Measurements from ENCODE around the gene CANT1. TPM values are rescaled to one million over a fixed set of nuclear protein-coding genes. Genes with fewer than 3 reads are reported as not detected.

CANT1 gene
- 43.0 and 99.3 TPM in 2 replicates for total RNA-seq (2011; cell fraction: chromatin; rRNA removed; ENCODE audit: low replicate concordance)
- 96.1 and 114 TPM in 2 replicates for total RNA-seq (2011; cell fraction: nucleolus; rRNA removed)
- total RNA-seq (2011; cell fraction: nucleoplasm; rRNA removed): 74.2 and 76.3 TPM in 2 replicates
- 25.7 and 30.6 TPM in 2 replicates for total RNA-seq (2014; rRNA removed)
- 12.6 and 13.9 TPM in 2 replicates for total RNA-seq (2014; rRNA removed; fragmentation: Illumina TruSeq; extraction: Trizol)
- total RNA-seq (2015; rRNA removed; fragmentation: Illumina TruSeq; extraction: Trizol): 21.6 and 23.9 TPM in 2 replicates
- 66.4 and 68.4 TPM in 2 replicates for total RNA-seq (2021)
- 22.5 and 27.2 TPM in 2 replicates for polyA plus RNA-seq (2011; rRNA removed)
- 22.3 and 42.0 TPM in 2 replicates for polyA plus RNA-seq (2011; cell fraction: cytosol; rRNA removed)
- polyA plus RNA-seq (2011; cell fraction: nucleus; rRNA removed): 19.9 and 27.7 TPM in 2 replicates
- polyA plus RNA-seq (2012): 50.7 and 73.7 TPM in 2 replicates
- polyA plus RNA-seq (2014; fragmentation: Illumina TruSeq; extraction: Trizol): 25.8 and 29.2 TPM in 2 replicates
- 1 to 10 TPM; 2.7 to 2.9 TPM for polyA plus RNA-seq (2014; fragmentation: Nextera tagmentation; extraction: Ambion mirVana)
- 24.9 and 25.2 TPM in 2 replicates for polyA plus RNA-seq (2014; rRNA removed)
- polyA minus RNA-seq (2011; rRNA and poly(A)+ RNA removed): 26.4 and 26.9 TPM in 2 replicates
- polyA minus RNA-seq (2011; cell fraction: cytosol; rRNA and poly(A)+ RNA removed): 29.2 and 54.9 TPM in 2 replicates
- polyA minus RNA-seq (2011; cell fraction: nucleus; rRNA and poly(A)+ RNA removed): 12.3 and 17.8 TPM in 2 replicates
- percentile 69 among the genes with signal in this experiment for Bru-seq, nascent RNA
- percentile 74 among the genes with signal in this experiment for BruChase-seq, experiment 1, labeled RNA remaining after a 2-hour chase
- BruChase-seq, experiment 2, labeled RNA remaining after a 6-hour chase: percentile 75 among the genes with signal in this experiment
- long read RNA-seq, experiment 1, transcript CANT1-202 (5 exons, 3,252 nt): major isoform, 9 of 111 reads
- long read RNA-seq, experiment 1, transcript CANT1-201 (4 exons, 3,534 nt): minor isoform, 7 of 111 reads
- long read RNA-seq, experiment 1, partial matches to known transcripts: 26 of 111 reads
- long read RNA-seq, experiment 1, other reads (novel, unspliced or antisense): 66 of 111 reads
- long read RNA-seq, experiment 2, transcript CANT1-201 (4 exons, 3,534 nt): minor isoform, 7 of 85 reads
- long read RNA-seq, experiment 2, transcript CANT1-202 (5 exons, 3,252 nt): major isoform, 14 of 85 reads
- long read RNA-seq, experiment 2, transcript CANT1-206 (2 exons, 369 nt): minor isoform, 5 of 85 reads
- long read RNA-seq, experiment 2, partial matches to known transcripts: 16 of 85 reads
- long read RNA-seq, experiment 2, other reads (novel, unspliced or antisense): 41 of 85 reads
- long read RNA-seq, experiment 3, partial matches to known transcripts: 0 of 12 reads
- long read RNA-seq, experiment 3, other reads (novel, unspliced or antisense): 7 of 12 reads

DNA sequence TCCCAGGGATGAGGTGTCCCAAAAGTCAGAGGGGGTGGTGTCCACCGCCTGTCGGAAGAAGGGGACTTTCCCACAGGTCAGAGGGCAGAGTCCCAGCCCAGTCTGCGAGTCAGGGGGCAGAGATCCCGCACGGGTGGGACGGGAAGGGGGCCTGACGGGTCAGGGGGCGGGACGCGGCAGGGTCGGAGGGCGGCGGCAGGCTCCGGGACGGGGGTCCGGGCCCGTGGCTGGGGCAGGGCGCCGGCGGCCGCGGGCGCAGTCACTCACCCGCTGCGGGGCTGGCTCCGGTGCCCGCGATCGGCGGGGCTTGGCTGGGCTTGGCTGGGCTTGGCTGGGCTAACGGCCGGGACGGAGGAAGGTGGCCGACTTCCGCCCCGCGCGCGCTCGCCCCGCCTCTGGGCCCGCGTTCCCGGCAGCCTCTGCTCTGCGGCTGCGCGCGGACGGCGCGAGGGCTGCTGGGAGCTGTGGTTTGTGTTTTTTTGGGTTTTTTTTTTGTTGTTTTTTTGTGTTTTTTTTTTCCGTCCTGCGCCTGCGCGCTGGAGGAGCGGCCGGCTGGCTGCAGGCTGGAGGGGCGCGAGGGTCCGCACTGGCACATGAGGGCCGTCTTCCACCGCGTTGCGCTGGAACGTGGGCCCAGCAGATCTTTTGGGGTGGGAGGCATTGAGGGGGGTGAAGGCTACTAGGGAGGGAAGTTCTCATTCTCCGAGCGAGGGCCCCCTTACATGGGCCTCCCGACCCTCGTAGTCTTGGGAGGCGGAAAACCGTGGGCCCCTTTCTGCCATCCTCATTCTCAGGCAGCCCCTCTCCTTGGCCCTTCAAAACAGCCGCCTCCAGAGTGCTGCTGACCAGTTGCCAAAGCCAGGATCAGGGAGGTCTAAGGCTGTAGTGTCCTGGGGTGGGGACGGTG is at the start of gene CANT1:
Gene CANT1 (minus strand): TSS at position 368 of the 907 bp plus-strand sequence. CDS start 12,142 bp downstream, outside the sequence.
- in situ Hi-C loops (cut with MboI) (no loop called here), intact Hi-C loops (cut with micrococcal nuclease) (no loop called here)
- BruUV-seq (replicated peaks): TSS peak; percentile 60
- Histone ChIP-seq H3K27me3 (ENCODE audit: control insufficient read depth in 2 of 2, insufficient read depth in 2 of 2, low read length in 2 of 2) (no peaks in the 10 kb centered on the region), H3K9me1 (ENCODE audit: control insufficient read depth, insufficient read depth, low read length) (peaks cover 8% of the 10 kb centered on the region), H3K4me2 (ENCODE audit: insufficient read depth, low read length) (peak within 1 kb of the TSS; percentile 98), H4K20me1 (replicated peaks; ENCODE audit: control insufficient read depth, insufficient read depth, low read length) (peaks cover 13% of the 10 kb centered on the region), H3K4me1 (replicated peaks in 1 of 2; ENCODE audit: control insufficient read depth in 2 of 2, insufficient read depth in 2 of 2, low read length in 2 of 2) (peaks cover 25 to 30% of the 10 kb centered on the region in 2 experiments), H3K4me3 (peak within 1 kb of the TSS; percentile 98), H3K27ac (ENCODE audit: extremely low read depth, low read depth, low read length) (peak within 1 kb of the TSS; percentile 93), H3K79me2 (ENCODE audit: control insufficient read depth, insufficient read depth, low read length) (peaks cover 45% of the 10 kb centered on the region), H3K9me3 (replicated peaks; ENCODE audit: control insufficient read depth, insufficient read depth, low read depth, low read length) (no peaks in the 10 kb centered on the region), H3K9ac (ENCODE audit: insufficient read depth in 1 of 2, low read depth in 2 of 2, low read length in 2 of 2) (peak within 1 kb of the TSS; percentile 95 to 98), H2AFZ (ENCODE audit: low read depth, low read length) (peak within 1 kb of the TSS; percentile 92), H3K36me3 (ENCODE audit: control insufficient read depth, insufficient read depth, low read length) (peaks cover 11% of the 10 kb centered on the region; the same call in 2 of the 3 replicates)
- ATAC-seq: peak; percentile 99
- peak; percentile 90 for FAIRE-seq
- peak; percentile 91 to 96 (median 95) for DNase-seq (ENCODE audit: extremely low read depth in 1 of 4, low spot score in 3 of 4)
- ChIA-PET CTCF (ENCODE audit: low intra/inter-chr PET ratio) (interaction anchor here (0.6 kb wide), 2 partner anchors 17 to 768 kb away, joined by 3 to 5 read pairs; no protein-coding TSS in a partner anchor), POLR2A (interaction anchor here (0.6 to 0.7 kb wide), 2 partner anchors 15 to 329 kb away, joined by 3 read pairs; no protein-coding TSS in a partner anchor)
- WGBS (ENCODE audit: insufficient coverage, low coverage, missing lambda C conversion rate): 13% methylated on average over 18 of the region's 73 CpGs
- TF ChIP-seq, protein P1, sequence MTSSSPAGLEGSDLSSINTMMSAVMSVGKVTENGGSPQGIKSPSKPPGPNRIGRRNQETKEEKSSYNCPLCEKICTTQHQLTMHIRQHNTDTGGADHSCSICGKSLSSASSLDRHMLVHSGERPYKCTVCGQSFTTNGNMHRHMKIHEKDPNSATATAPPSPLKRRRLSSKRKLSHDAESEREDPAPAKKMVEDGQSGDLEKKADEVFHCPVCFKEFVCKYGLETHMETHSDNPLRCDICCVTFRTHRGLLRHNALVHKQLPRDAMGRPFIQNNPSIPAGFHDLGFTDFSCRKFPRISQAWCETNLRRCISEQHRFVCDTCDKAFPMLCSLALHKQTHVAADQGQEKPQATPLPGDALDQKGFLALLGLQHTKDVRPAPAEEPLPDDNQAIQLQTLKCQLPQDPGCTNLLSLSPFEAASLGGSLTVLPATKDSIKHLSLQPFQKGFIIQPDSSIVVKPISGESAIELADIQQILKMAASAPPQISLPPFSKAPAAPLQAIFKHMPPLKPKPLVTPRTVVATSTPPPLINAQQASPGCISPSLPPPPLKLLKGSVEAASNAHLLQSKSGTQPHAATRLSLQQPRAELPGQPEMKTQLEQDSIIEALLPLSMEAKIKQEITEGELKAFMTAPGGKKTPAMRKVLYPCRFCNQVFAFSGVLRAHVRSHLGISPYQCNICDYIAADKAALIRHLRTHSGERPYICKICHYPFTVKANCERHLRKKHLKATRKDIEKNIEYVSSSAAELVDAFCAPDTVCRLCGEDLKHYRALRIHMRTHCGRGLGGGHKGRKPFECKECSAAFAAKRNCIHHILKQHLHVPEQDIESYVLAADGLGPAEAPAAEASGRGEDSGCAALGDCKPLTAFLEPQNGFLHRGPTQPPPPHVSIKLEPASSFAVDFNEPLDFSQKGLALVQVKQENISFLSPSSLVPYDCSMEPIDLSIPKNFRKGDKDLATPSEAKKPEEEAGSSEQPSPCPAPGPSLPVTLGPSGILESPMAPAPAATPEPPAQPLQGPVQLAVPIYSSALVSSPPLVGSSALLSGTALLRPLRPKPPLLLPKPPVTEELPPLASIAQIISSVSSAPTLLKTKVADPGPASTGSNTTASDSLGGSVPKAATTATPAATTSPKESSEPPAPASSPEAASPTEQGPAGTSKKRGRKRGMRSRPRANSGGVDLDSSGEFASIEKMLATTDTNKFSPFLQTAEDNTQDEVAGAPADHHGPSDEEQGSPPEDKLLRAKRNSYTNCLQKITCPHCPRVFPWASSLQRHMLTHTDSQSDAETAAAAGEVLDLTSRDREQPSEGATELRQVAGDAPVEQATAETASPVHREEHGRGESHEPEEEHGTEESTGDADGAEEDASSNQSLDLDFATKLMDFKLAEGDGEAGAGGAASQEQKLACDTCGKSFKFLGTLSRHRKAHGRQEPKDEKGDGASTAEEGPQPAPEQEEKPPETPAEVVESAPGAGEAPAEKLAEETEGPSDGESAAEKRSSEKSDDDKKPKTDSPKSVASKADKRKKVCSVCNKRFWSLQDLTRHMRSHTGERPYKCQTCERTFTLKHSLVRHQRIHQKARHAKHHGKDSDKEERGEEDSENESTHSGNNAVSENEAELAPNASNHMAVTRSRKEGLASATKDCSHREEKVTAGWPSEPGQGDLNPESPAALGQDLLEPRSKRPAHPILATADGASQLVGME (CRISPR knock-in tag; IDR thresholded peaks at IDR 0.05): no peak
- TF ChIP-seq, protein P2, sequence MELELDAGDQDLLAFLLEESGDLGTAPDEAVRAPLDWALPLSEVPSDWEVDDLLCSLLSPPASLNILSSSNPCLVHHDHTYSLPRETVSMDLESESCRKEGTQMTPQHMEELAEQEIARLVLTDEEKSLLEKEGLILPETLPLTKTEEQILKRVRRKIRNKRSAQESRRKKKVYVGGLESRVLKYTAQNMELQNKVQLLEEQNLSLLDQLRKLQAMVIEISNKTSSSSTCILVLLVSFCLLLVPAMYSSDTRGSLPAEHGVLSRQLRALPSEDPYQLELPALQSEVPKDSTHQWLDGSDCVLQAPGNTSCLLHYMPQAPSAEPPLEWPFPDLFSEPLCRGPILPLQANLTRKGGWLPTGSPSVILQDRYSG (tag; conservative IDR thresholded peaks at IDR 0.05; ENCODE audit: low read depth): no peak
- TF ChIP-seq U2AF1 (optimal IDR thresholded peaks at IDR 0.05; ENCODE audit: low read depth, low read length) (no peak), ZEB2 (IDR thresholded peaks at IDR 0.05) (no peak), ZNF217 (CRISPR knock-in tag; IDR thresholded peaks at IDR 0.05) (no peak), ZNF76 (CRISPR knock-in tag; IDR thresholded peaks at IDR 0.05; ENCODE audit: borderline replicate concordance) (no peak)
